Gastrocnemius medialis (tissue), 4 donors: ENCODE data around the gene GALNT10. TPM values are rescaled to one million over a fixed set of nuclear protein-coding genes. Genes with fewer than 3 reads are reported as not detected.

Experiments used
- ATAC-seq, 2 donors: fragments of 150-250 bp; one replicate each; pipeline ENCODE4 v1.9.1; 2016
- DNase-seq, 2 donors: peaks; one replicate each; pipeline ENCODE4 v3.0.0-alpha.2; 2019
- H3K27ac ChIP-seq, 4 donors: fragments of 200-600 bp; sonication (generic); 1 replicate in 1 of 4; 2 replicates in 3 of 4; pipeline ENCODE4 v1.5.1; 2016 to 2018; ENCODE audit warnings: mild to moderate bottlenecking in 2 of 4, moderate library complexity in 1 of 4
- H3K27me3 ChIP-seq, 3 donors: fragments of 200-600 bp; sonication (generic) in 2 of 3; 1 replicate in 1 of 3; 2 replicates in 2 of 3; pipeline versions ENCODE4 v1.5.1 to v1.6.0; 2016 to 2019; ENCODE audit warnings: mild to moderate bottlenecking in 1 of 3, moderate library complexity in 1 of 3
- H3K36me3 ChIP-seq, 2 donors: fragments of 200-600 bp; sonication (generic) in 1 of 2; one replicate each; pipeline ENCODE4 v1.5.1; 2017 to 2018
- H3K4me1 ChIP-seq, 2 donors: fragments of 200-600 bp; sonication (generic) in 1 of 2; one replicate each; pipeline ENCODE4 v1.5.1; 2016 to 2017; ENCODE audit warnings: mild to moderate bottlenecking in 2 of 2
- H3K4me3 ChIP-seq, 4 donors: fragments of 200-600 bp; sonication (generic) in 3 of 4; 1 replicate in 1 of 4; 2 replicates in 3 of 4; pipeline ENCODE4 v1.5.1; 2016 to 2019; ENCODE audit warnings: mild to moderate bottlenecking in 2 of 4
- H3K9me3 ChIP-seq, 3 donors: fragments of 200-600 bp; sonication (generic) in 2 of 3; 1 replicate in 1 of 3; 2 replicates in 2 of 3; pipeline ENCODE4 v1.5.1; 2016 to 2019
- CTCF ChIP-seq, 5 experiments: fragments of 450-650 bp in 3 of 5; fragments of 200-600 bp in 2 of 5; sonication (generic) in 2 of 5; IDR thresholded peaks in 4 of 5; conservative IDR thresholded peaks in 1 of 5; 1 replicate in 4 of 5; 2 replicates in 1 of 5; pipeline ENCODE4 v1.5.1; 2016 to 2019; ENCODE audit warnings: antibody characterized with exemption in 5 of 5, mild to moderate bottlenecking in 3 of 5, moderate library complexity in 3 of 5
- POLR2A ChIP-seq, 2 donors: fragments of 450-650 bp; IDR thresholded peaks; one replicate each; pipeline ENCODE4 v1.6.1; 2017; ENCODE audit warnings: antibody characterized with exemption in 2 of 2, mild to moderate bottlenecking in 2 of 2, moderate library complexity in 2 of 2
- in situ Hi-C, 4 donors: fragments of 200-750 bp; cut with MboI; loops; one replicate each; pipeline versions ENCODE4 v1.15.0 to v1.8.0; 2017; ENCODE audit warnings: low sequenced_read_pairs in 4 of 4
- intact Hi-C: fragments of 100-400 bp; cut with DNase I; formaldehyde crosslinking; loops from one replicate; pipeline ENCODE4 v1.15.1; 2023; ENCODE audit warnings: low total_unique reads
- total RNA-seq, 4 donors: library from RNA; depleted of rRNA; stranded (reverse); fragments of >200 nt; gene quantifications; one replicate each; pipeline versions ENCODE4 v1.1.0 to v1.2.3, GENCODE V29; 2016

The GALNT10 gene
- total RNA-seq, 4 donors from 2014 or later = 6.1 to 9.9 (median 6.4) TPM

DNA sequence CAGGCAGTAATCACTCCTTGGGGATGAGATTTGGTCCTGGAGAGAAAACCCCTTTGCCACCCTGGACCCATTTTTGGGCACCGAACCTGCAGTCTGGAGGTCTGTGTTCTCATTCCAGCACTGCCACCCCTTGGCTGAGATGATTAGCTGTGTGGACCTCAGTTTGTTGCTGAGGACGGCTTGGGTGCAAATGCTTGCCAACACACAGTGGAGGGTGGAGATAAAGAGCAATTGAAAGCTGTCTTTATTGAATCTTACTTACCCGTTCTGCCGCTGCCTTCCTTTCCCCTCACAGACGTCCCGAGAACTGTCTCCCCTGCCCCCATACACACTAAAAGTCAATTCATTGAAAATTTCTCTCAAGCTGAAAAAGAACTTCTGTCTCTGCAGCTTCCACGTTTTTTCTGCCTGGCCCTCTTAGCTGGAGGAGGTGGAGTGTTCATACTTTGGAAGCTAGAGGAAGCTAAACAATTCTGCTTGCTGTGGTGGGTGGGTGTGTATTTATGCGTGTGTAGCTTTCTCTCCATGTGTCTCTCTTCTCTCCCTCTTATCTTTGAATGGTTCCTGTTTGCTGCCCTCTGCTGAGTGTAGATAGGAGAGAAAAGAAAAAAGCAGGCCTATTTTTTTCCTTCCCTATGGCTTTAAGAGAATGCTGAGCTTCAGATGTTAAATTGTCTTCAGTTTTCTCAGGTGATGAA lies 6.6 kb downstream of the GALNT10 start:
- in situ Hi-C loops = loop anchor here in 2 of 4 donors (5.0 to 25.0 kb wide), 3 partner anchors 125 to 215 kb away; no protein-coding TSS in a partner anchor
- TF ChIP-seq POLR2A (IDR thresholded peaks at IDR 0.05) (no peak), CTCF (IDR thresholded peaks at IDR 0.05 in 4 of 5, conservative IDR thresholded peaks at IDR 0.05 in 1 of 5) (no peak)
- ATAC-seq (no peak), DNase-seq (no peak)
- Histone ChIP-seq H3K9me3 (no peaks in the 10 kb centered on the region), H3K36me3 (no peaks in the 10 kb centered on the region), H3K4me3 (no peak overlapping the region), H3K4me1 (peaks cover 18 to 22% of the 10 kb centered on the region in 2 donors), H3K27me3 (no peaks in the 10 kb centered on the region), H3K27ac (no peak overlapping the region)
- intact Hi-C loops = no loop called here

DNA sequence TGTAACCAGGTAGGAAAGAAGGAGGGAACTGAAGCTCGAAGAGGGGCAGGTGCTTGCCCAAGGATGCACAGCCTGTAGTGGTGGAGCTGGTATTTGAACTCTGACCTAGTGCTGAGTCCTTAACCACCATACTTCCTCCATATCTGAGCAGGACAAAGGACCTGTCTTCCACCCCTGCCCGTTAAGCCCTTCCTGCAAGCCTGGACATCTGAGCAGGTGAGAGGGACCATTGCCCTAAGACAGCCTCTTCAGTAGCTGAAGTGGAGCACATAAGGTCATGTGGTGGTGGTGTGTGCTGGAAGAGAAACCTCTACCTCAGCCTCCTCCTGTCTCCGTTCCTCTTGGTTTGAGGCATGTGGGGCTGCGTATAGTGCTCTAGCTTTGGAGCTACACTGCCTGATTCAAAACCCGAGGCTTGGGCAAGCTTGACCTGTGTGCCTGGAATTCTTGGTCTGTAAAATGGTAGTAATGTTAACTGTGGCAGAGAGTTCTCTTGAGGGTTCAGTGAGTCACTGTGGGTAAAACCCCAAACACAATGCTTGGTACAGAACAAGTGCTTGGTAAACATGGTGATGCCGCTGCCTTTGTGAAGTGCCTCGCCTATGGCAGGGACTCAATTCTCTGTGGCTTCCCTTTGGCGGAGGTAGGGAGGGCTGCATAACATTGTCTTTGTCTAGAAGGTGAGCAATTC lies 7.4 kb downstream of the GALNT10 start:
- in situ Hi-C loops = loop anchor here in 2 of 4 donors (5.0 to 25.0 kb wide), 3 partner anchors 126 to 214 kb away; no protein-coding TSS in a partner anchor
- intact Hi-C loops = no loop called here
- H3K36me3 ChIP-seq = no peaks in the 10 kb centered on the region

DNA sequence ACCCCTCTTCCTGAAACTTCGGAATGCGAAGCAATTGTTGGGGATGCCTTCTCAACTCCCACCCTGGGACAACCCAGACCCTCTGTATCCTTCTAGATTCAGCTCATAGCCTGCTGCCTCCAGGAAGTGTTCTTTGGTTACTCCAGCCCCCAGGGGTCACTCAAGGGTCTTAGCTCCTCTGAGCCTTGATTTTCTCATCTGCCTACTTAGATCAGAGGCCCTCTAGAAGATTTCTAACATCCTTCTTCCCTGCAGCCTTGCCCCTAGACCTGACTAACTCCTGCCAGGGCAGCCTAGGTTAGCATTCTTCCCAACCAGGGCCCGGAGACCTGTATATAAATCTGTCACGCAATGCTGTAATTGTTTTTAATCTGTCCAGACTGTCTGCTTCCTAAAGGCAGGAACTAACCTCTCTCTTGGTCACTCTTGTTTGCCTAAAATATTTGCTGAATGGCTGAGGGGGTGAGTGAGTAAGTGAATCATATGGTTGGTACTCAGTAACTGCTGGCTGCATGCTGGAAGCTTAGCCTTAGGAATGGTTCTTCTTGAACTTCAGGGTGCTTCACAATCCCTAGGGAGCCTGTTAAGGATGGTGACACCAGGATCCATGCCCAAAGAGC lies 8.2 kb downstream of the GALNT10 start:
- Histone ChIP-seq H3K27me3 (no peaks in the 10 kb centered on the region), H3K4me1 (peaks cover 12% of the 10 kb centered on the region in 2 donors), H3K9me3 (no peaks in the 10 kb centered on the region), H3K36me3 (no peaks in the 10 kb centered on the region), H3K27ac (no peak overlapping the region), H3K4me3 (no peak overlapping the region)
- TF ChIP-seq CTCF (IDR thresholded peaks at IDR 0.05 in 4 of 5, conservative IDR thresholded peaks at IDR 0.05 in 1 of 5) (no peak), POLR2A (IDR thresholded peaks at IDR 0.05) (no peak)
- ATAC-seq (no peak), DNase-seq (no peak)
- intact Hi-C loops = no loop called here
- in situ Hi-C loops = loop anchor here in 2 of 4 donors (5.0 to 25.0 kb wide), 3 partner anchors 126 to 214 kb away; no protein-coding TSS in a partner anchor

More for the DNA sequence above, 7.4 kb downstream of the GALNT10 start:
- Histone ChIP-seq H3K27ac (no peak overlapping the region), H3K4me1 (peaks cover 13 to 18% of the 10 kb centered on the region in 2 donors), H3K4me3 (no peak overlapping the region), H3K27me3 (no peaks in the 10 kb centered on the region), H3K9me3 (no peaks in the 10 kb centered on the region)
- no peak for ATAC-seq
- no peak for DNase-seq
- TF ChIP-seq POLR2A (IDR thresholded peaks at IDR 0.05) (no peak), CTCF (IDR thresholded peaks at IDR 0.05 in 4 of 5, conservative IDR thresholded peaks at IDR 0.05 in 1 of 5) (no peak)

GRCh38 chr5:154199263-154199662 lies 8.7 kb downstream of the GALNT10 start:
- intact Hi-C loops = no loop called here
- ATAC-seq (no peak), DNase-seq (no peak)
- Histone ChIP-seq H3K4me3 (no peak overlapping the region), H3K27me3 (no peaks in the 10 kb centered on the region), H3K9me3 (no peaks in the 10 kb centered on the region), H3K27ac (no peak overlapping the region), H3K36me3 (no peaks in the 10 kb centered on the region), H3K4me1 (peaks cover 6 to 7% of the 10 kb centered on the region in 2 donors)
- in situ Hi-C loops = loop anchor here in 2 of 4 donors (5.0 to 25.0 kb wide), 3 partner anchors 127 to 213 kb away; no protein-coding TSS in a partner anchor
- TF ChIP-seq POLR2A (IDR thresholded peaks at IDR 0.05) (no peak), CTCF (IDR thresholded peaks at IDR 0.05 in 4 of 5, conservative IDR thresholded peaks at IDR 0.05 in 1 of 5) (no peak)
